ENCODE measurements around the gene OBI1. TPM values are rescaled to one million over a fixed set of nuclear protein-coding genes. Genes with fewer than 3 reads are reported as not detected.

OBI1 gene
- total and polyA plus RNA-seq, 9 of the 15 experiments (the other 6 are each of a cell fraction or from before 2014, with no cell fraction given), result 8.7 to 18.4 (median 14.2) TPM

DNA sequence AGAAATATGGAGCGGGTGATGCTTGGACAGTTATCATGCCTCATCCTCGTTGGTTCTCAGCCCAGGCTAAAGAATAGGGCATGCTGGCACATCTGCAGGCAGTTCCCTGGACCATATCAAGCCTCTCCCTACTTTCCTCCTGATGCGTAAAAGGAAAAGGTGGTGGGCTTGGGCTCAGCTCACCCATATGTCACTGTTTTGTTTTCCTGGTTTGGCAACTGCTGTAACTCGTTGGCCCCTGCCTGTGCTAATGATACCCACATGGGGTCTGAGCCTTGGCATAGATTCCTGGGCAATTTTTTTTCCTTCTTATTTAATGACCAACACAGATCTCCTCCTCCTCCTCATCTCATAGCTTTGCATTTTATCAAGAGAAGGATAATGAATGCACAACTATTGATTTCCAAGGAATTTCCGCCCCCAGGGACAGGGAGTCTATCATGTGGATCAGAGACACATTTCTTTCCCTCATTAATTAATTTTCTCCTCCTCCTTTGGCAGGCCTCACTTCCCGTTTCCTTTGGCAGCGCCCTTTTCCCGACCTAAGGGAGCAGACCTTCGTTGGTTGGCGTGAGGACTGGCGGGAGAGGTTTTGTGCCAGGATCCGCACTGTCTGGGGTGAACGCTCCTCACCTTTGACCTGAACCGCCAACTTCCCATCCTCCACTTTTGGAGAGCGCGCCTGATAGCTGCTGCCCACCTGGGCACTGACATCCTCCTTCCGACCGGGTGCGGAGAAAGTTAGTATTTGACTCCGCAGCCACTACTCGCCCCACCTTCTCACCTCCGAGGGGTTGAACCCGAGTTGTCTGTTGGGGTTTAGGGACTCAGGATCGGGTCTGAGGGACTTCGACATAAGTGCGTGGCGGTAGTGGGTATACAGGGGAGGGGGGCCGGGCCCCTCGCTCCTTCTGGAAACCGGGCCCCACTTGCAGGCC lies 52.2 kb downstream of the OBI1 start (continued):
- TF ChIP-seq, protein P1, sequence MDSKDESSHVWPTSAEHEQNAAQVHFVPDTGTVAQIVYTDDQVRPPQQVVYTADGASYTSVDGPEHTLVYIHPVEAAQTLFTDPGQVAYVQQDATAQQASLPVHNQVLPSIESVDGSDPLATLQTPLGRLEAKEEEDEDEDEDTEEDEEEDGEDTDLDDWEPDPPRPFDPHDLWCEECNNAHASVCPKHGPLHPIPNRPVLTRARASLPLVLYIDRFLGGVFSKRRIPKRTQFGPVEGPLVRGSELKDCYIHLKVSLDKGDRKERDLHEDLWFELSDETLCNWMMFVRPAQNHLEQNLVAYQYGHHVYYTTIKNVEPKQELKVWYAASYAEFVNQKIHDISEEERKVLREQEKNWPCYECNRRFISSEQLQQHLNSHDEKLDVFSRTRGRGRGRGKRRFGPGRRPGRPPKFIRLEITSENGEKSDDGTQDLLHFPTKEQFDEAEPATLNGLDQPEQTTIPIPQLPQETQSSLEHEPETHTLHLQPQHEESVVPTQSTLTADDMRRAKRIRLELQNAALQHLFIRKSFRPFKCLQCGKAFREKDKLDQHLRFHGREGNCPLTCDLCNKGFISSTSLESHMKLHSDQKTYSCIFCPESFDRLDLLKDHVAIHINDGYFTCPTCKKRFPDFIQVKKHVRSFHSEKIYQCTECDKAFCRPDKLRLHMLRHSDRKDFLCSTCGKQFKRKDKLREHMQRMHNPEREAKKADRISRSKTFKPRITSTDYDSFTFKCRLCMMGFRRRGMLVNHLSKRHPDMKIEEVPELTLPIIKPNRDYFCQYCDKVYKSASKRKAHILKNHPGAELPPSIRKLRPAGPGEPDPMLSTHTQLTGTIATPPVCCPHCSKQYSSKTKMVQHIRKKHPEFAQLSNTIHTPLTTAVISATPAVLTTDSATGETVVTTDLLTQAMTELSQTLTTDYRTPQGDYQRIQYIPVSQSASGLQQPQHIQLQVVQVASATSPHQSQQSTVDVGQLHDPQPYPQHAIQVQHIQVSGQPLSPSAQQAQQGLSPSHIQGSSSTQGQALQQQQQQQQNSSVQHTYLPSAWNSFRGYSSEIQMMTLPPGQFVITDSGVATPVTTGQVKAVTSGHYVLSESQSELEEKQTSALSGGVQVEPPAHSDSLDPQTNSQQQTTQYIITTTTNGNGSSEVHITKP (IDR thresholded peaks at IDR 0.05; ENCODE audit: partially characterized antibody), result no peak
- TF ChIP-seq ZBTB40 (IDR thresholded peaks at IDR 0.05) (no peak), ZBTB40 (CRISPR knock-in tag; IDR thresholded peaks at IDR 0.05) (no peak), RFX1 (IDR thresholded peaks at IDR 0.05) (no peak), DPF2 (IDR thresholded peaks at IDR 0.05) (no peak), ZNF224 (CRISPR knock-in tag; IDR thresholded peaks at IDR 0.05) (no peak)

Measured in K562 (cell line).